ENCODE data around the gene UMAD1. TPM values are rescaled to one million over a fixed set of nuclear protein-coding genes. Genes with fewer than 3 reads are reported as not detected.

The UMAD1 gene
- total RNA-seq, 1 donor from 2014 or later = 18.0 TPM

DNA sequence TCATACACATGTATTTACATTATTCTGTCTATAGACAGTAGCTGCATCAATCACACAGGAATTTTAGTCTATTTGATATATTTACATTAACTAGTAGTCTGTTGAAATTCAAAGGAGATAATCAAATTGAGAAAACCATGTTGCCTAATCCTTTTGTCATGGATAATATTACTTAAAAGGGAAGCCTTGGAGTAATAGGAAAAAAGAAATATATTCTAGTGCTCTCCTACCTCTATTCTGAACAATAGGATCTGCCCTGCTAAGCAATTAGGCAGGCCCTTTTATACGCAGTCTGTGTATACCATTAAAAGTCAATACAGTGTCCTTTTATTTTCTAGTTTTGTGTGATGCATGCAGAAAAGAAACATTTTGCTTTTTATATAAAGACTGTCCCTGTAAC lies 24.5 kb downstream of the UMAD1 start:
- no peaks in the 10 kb centered on the region for H3K36me3 ChIP-seq
- no peak overlapping the region for H3K27ac ChIP-seq
- H3K4me3 ChIP-seq = no peak overlapping the region
- DNase-seq (no peak), ATAC-seq (no peak)
- intact Hi-C loops (cut with DNase I) = no loop called here
- no peaks in the 10 kb centered on the region for H3K9me3 ChIP-seq
- TF ChIP-seq, protein P1, sequence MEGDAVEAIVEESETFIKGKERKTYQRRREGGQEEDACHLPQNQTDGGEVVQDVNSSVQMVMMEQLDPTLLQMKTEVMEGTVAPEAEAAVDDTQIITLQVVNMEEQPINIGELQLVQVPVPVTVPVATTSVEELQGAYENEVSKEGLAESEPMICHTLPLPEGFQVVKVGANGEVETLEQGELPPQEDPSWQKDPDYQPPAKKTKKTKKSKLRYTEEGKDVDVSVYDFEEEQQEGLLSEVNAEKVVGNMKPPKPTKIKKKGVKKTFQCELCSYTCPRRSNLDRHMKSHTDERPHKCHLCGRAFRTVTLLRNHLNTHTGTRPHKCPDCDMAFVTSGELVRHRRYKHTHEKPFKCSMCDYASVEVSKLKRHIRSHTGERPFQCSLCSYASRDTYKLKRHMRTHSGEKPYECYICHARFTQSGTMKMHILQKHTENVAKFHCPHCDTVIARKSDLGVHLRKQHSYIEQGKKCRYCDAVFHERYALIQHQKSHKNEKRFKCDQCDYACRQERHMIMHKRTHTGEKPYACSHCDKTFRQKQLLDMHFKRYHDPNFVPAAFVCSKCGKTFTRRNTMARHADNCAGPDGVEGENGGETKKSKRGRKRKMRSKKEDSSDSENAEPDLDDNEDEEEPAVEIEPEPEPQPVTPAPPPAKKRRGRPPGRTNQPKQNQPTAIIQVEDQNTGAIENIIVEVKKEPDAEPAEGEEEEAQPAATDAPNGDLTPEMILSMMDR (IDR thresholded peaks at IDR 0.05) = no peak
- H3K27me3 ChIP-seq = no peaks in the 10 kb centered on the region
- H3K4me1 ChIP-seq = peaks cover 7% of the 10 kb centered on the region

GRCh38 chr7:7667187-7667586 lies 26.6 kb downstream of the UMAD1 start:
- H3K27me3 ChIP-seq = no peaks in the 10 kb centered on the region
- no peaks in the 10 kb centered on the region for H3K36me3 ChIP-seq
- ATAC-seq (no peak), DNase-seq (no peak)
- H3K4me1 ChIP-seq = peaks cover 7% of the 10 kb centered on the region
- H3K4me3 ChIP-seq = no peak overlapping the region
- TF ChIP-seq, protein P1 (IDR thresholded peaks at IDR 0.05) = no peak
- no peak overlapping the region for H3K27ac ChIP-seq
- intact Hi-C loops (cut with DNase I) = no loop called here
- no peaks in the 10 kb centered on the region for H3K9me3 ChIP-seq

GRCh38 chr7:7668706-7669105 lies 28.2 kb downstream of the UMAD1 start:
- H3K36me3 ChIP-seq = no peaks in the 10 kb centered on the region
- intact Hi-C loops (cut with DNase I) = no loop called here
- H3K27ac ChIP-seq = no peak overlapping the region
- H3K4me3 ChIP-seq = no peak overlapping the region
- H3K4me1 ChIP-seq = peaks cover 7% of the 10 kb centered on the region
- TF ChIP-seq, protein P1 (IDR thresholded peaks at IDR 0.05) = no peak
- ATAC-seq (peak; percentile 94), DNase-seq (no peak)
- H3K9me3 ChIP-seq = no peaks in the 10 kb centered on the region
- no peaks in the 10 kb centered on the region for H3K27me3 ChIP-seq

- no peak overlapping the region for H3K27ac ChIP-seq
- intact Hi-C loops (cut with DNase I) = no loop called here
- H3K36me3 ChIP-seq = no peaks in the 10 kb centered on the region
- H3K4me3 ChIP-seq = no peak overlapping the region
- no peaks in the 10 kb centered on the region for H3K27me3 ChIP-seq
- H3K9me3 ChIP-seq = no peaks in the 10 kb centered on the region
- TF ChIP-seq, protein P1 (IDR thresholded peaks at IDR 0.05) = no peak
- ATAC-seq (no peak), DNase-seq (no peak)
- no peaks in the 10 kb centered on the region for H3K4me1 ChIP-seq
Measured at GRCh38 chr7:7670490-7670889, 29.9 kb downstream of the UMAD1 start.

DNA sequence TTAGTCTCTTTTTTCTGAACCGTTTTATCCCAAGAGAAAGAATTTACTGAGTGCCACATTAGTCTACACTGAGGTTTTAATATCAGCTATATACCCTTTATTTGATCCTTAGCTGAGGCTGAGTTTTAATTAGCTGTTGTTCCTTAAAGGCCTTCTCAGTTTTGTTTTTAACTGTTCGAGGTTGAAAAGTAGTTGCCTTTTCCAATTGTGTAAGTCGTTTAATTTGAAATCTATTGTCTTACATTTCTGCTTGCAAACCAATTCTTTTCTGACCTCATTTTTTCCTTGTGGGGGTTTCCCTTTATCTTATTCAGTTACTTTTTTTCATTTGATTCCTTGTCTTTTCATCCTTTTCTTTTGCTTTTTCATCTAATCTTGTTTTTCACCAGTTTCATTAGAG lies 30.8 kb downstream of the UMAD1 start:
- no peak overlapping the region for H3K27ac ChIP-seq
- no peaks in the 10 kb centered on the region for H3K36me3 ChIP-seq
- intact Hi-C loops (cut with DNase I) = no loop called here
- TF ChIP-seq, protein P1 (IDR thresholded peaks at IDR 0.05) = no peak
- no peak overlapping the region for H3K4me3 ChIP-seq
- H3K27me3 ChIP-seq = no peaks in the 10 kb centered on the region
- no peaks in the 10 kb centered on the region for H3K4me1 ChIP-seq
- no peak for DNase-seq
- no peaks in the 10 kb centered on the region for H3K9me3 ChIP-seq
- ATAC-seq = no peak

GRCh38 chr7:7672545-7673239 lies 32.1 kb downstream of the UMAD1 start:
- intact Hi-C loops (cut with DNase I) = no loop called here

More at GRCh38 chr7:7672545-7673239, 32.1 kb downstream of the UMAD1 start:
- ATAC-seq (no peak), DNase-seq (no peak)
- Histone ChIP-seq H3K4me1 (no peaks in the 10 kb centered on the region), H3K4me3 (no peak overlapping the region), H3K27me3 (no peaks in the 10 kb centered on the region), H3K9me3 (no peaks in the 10 kb centered on the region), H3K27ac (no peak overlapping the region), H3K36me3 (no peaks in the 10 kb centered on the region)
- TF ChIP-seq, protein P1 (IDR thresholded peaks at IDR 0.05) = no peak

Measured in upper lobe of right lung (tissue), 1 donor.